ENCODE results near the gene TRABD2A.
A peak's percentile ranks its signal among the peaks of the same experiment; 100 is the strongest.

The TRABD2A gene

DNA sequence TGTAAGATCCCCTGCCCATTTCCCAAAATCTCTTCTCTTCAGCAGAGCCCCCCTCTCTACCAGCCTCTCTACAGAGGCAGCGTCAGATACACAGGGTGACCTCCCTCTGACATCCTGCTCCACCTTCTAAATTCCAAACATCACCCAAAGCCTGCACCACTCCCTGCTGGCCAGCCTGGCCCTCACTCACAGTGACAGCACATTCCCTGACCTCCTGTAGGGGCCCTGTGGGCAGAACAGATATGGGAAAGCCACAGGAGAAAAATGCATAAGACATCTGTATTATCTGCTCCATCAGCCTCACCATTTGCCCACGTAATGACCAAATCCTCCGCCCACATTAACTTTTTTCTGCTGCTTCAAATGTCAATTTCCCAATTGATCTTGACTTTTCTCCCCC lies 40.6 kb downstream of the TRABD2A start:
- no peak overlapping the region for H3K27ac ChIP-seq (ENCODE audit: low read length, poor library complexity, severe bottlenecking)
- H3K27me3 ChIP-seq (ENCODE audit: control insufficient read depth in 1 of 2, insufficient read depth in 1 of 2, low read length in 2 of 2), result peaks cover 0 to 25% of the 10 kb centered on the region in 2 experiments
- no peak overlapping the region for H3K23ac ChIP-seq (ENCODE audit: low read length in 2 of 2)
- no peak overlapping the region for H2BK12ac ChIP-seq (ENCODE audit: low read length in 2 of 2)
- 49% methylated on average over 3 of the region's 3 CpGs for WGBS
- no peak overlapping the region for H2BK120ac ChIP-seq (ENCODE audit: low read depth, low read length)
- peaks cover 16% of the 10 kb centered on the region for H3K9me3 ChIP-seq (ENCODE audit: control insufficient read depth, low read length)
- H2BK15ac ChIP-seq (ENCODE audit: low read depth, poor library complexity, severe bottlenecking), result no peak overlapping the region
- H3K79me1 ChIP-seq (replicated peaks; ENCODE audit: low read length, poor library complexity, severe bottlenecking), result no peaks in the 10 kb centered on the region
- DNase-seq, result no peak
- H3K4me2 ChIP-seq (ENCODE audit: low read length, poor library complexity, severe bottlenecking), result no peak overlapping the region
- H3K18ac ChIP-seq (ENCODE audit: low read depth in 1 of 2, low read length in 2 of 2), result no peak overlapping the region
- no peak overlapping the region for H2AFZ ChIP-seq (ENCODE audit: low read depth, low read length)
- no peak overlapping the region for H3K14ac ChIP-seq (ENCODE audit: low read length in 2 of 2)
- no peak overlapping the region for H2AK5ac ChIP-seq (ENCODE audit: low read length, severe bottlenecking)
- no peak overlapping the region for H4K91ac ChIP-seq (ENCODE audit: low read length)
- no peak overlapping the region for H4K8ac ChIP-seq (ENCODE audit: low read length)
- no peak overlapping the region for H2BK5ac ChIP-seq (ENCODE audit: low read depth, low read length, poor library complexity, severe bottlenecking)
- no peaks in the 10 kb centered on the region for H3K36me3 ChIP-seq (ENCODE audit: control insufficient read depth in 1 of 2, insufficient read depth in 2 of 2, low read depth in 1 of 2, low read length in 2 of 2)
- H3K9ac ChIP-seq (ENCODE audit: low read length), result no peak overlapping the region
- H3K4me3 ChIP-seq (ENCODE audit: insufficient read depth in 1 of 2, low read depth in 1 of 2, low read length in 2 of 2), result no peak overlapping the region
- no peak overlapping the region for H3K4ac ChIP-seq (ENCODE audit: low read depth in 1 of 2, low read length in 2 of 2)
- no peaks in the 10 kb centered on the region for H3K4me1 ChIP-seq (ENCODE audit: control insufficient read depth, insufficient read depth, low read depth, low read length)

DNA sequence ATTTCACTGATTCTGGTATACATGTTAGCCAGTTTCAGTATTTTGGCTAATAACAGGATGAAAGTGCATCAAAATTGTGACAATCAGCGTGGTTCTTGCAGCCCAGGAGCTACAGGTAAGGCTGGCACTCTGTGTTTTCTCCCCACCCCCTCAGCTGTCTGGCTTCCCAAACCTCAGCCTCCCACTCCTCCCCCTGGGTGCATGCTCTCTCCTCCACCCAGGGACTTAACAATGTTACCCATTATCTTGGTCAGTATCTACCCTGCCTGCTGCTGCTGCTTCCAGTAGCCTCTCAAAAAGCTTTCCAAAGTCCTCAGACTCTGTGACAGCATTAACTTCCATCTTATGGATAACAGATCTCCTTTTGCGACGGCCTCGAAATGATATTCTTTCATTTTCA lies 41.0 kb downstream of the TRABD2A start:
- Histone ChIP-seq H3K14ac (ENCODE audit: low read length in 2 of 2) (no peak overlapping the region), H2BK12ac (ENCODE audit: low read length in 2 of 2) (no peak overlapping the region), H3K36me3 (ENCODE audit: control insufficient read depth in 1 of 2, insufficient read depth in 2 of 2, low read depth in 1 of 2, low read length in 2 of 2) (no peaks in the 10 kb centered on the region), H3K27me3 (ENCODE audit: control insufficient read depth in 1 of 2, insufficient read depth in 1 of 2, low read length in 2 of 2) (peaks cover 0 to 25% of the 10 kb centered on the region in 2 experiments), H2BK15ac (ENCODE audit: low read depth, poor library complexity, severe bottlenecking) (no peak overlapping the region), H4K91ac (ENCODE audit: low read length) (no peak overlapping the region), H3K23ac (ENCODE audit: low read length in 2 of 2) (no peak overlapping the region), H3K4ac (ENCODE audit: low read depth in 1 of 2, low read length in 2 of 2) (no peak overlapping the region), H2BK5ac (ENCODE audit: low read depth, low read length, poor library complexity, severe bottlenecking) (no peak overlapping the region), H3K9ac (ENCODE audit: low read length) (no peak overlapping the region), H3K18ac (ENCODE audit: low read depth in 1 of 2, low read length in 2 of 2) (no peak overlapping the region), H2AFZ (ENCODE audit: low read depth, low read length) (no peak overlapping the region), H3K4me3 (ENCODE audit: insufficient read depth in 1 of 2, low read depth in 1 of 2, low read length in 2 of 2) (no peak overlapping the region), H4K8ac (ENCODE audit: low read length) (no peak overlapping the region), H3K79me1 (replicated peaks; ENCODE audit: low read length, poor library complexity, severe bottlenecking) (no peaks in the 10 kb centered on the region), H3K9me3 (ENCODE audit: control insufficient read depth, low read length) (peaks cover 20% of the 10 kb centered on the region), H2BK120ac (ENCODE audit: low read depth, low read length) (no peak overlapping the region), H3K4me2 (ENCODE audit: low read length, poor library complexity, severe bottlenecking) (no peak overlapping the region), H3K4me1 (ENCODE audit: control insufficient read depth, insufficient read depth, low read depth, low read length) (no peaks in the 10 kb centered on the region), H2AK5ac (ENCODE audit: low read length, severe bottlenecking) (no peak overlapping the region), H3K27ac (ENCODE audit: low read length, poor library complexity, severe bottlenecking) (no peak overlapping the region)
- WGBS, result 79% methylated on average over 4 of the region's 4 CpGs
- DNase-seq, result no peak

DNA sequence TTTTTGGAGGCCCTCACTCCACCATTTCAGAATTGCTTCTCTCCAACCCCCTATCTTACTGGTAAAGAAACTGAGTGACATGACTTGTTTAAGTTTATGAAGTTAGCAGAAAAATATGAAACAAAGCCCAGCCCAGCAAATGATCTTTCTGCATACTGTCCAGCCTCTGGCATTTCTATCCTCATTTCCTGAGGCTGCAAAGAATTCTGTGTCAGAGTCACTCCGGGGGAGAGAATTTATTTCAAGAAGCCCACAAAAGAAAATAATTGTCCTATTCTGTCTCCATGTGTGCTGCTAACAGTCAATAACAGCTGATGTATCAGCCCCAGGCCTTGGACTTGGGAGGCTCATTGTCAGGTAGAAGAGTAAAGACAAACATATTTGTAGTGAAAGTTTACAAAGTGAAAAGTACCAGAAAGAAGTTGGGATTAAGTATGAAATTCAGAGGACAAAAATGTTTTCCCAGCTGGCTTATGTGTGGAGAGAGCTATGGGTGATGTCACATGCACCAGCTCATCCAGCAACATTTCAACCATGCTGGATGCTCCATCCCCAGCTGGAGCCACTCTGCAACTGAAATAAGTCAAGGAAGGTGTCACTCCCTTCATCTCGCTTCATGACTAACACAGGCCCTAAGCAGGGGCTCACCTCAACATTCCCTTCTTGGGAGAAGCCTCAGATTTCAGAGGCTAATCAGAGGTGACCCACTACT lies 42.3 kb downstream of the TRABD2A start:
- 83% methylated on average over 2 of the region's 2 CpGs for WGBS
- Histone ChIP-seq H3K36me3 (ENCODE audit: control insufficient read depth in 1 of 2, insufficient read depth in 2 of 2, low read depth in 1 of 2, low read length in 2 of 2) (no peaks in the 10 kb centered on the region), H2BK120ac (ENCODE audit: low read depth, low read length) (no peak overlapping the region), H2BK15ac (ENCODE audit: low read depth, poor library complexity, severe bottlenecking) (no peak overlapping the region), H3K9me3 (ENCODE audit: control insufficient read depth, low read length) (peaks cover 20% of the 10 kb centered on the region), H4K91ac (ENCODE audit: low read length) (no peak overlapping the region), H3K27me3 (ENCODE audit: control insufficient read depth in 1 of 2, insufficient read depth in 1 of 2, low read length in 2 of 2) (peaks cover 0 to 25% of the 10 kb centered on the region in 2 experiments), H3K9ac (ENCODE audit: low read length) (peak overlapping the region; percentile 18), H3K79me1 (replicated peaks; ENCODE audit: low read length, poor library complexity, severe bottlenecking) (no peaks in the 10 kb centered on the region), H3K27ac (ENCODE audit: low read length, poor library complexity, severe bottlenecking) (peak overlapping the region; percentile 18), H3K4me1 (ENCODE audit: control insufficient read depth, insufficient read depth, low read depth, low read length) (no peaks in the 10 kb centered on the region), H2BK5ac (ENCODE audit: low read depth, low read length, poor library complexity, severe bottlenecking) (no peak overlapping the region), H3K4ac (ENCODE audit: low read depth in 1 of 2, low read length in 2 of 2) (no peak overlapping the region), H3K18ac (ENCODE audit: low read depth in 1 of 2, low read length in 2 of 2) (no peak overlapping the region), H3K23ac (ENCODE audit: low read length in 2 of 2) (no peak overlapping the region), H4K8ac (ENCODE audit: low read length) (no peak overlapping the region), H3K4me2 (ENCODE audit: low read length, poor library complexity, severe bottlenecking) (no peak overlapping the region), H2AK5ac (ENCODE audit: low read length, severe bottlenecking) (no peak overlapping the region), H3K4me3 (ENCODE audit: insufficient read depth in 1 of 2, low read depth in 1 of 2, low read length in 2 of 2) (no peak overlapping the region), H3K14ac (ENCODE audit: low read length in 2 of 2) (no peak overlapping the region), H2AFZ (ENCODE audit: low read depth, low read length) (no peak overlapping the region), H2BK12ac (ENCODE audit: low read length in 2 of 2) (no peak overlapping the region)
- DNase-seq, result peak; percentile 16

- WGBS, result 60% methylated on average over 2 of the region's 2 CpGs
These were observed 44.7 kb downstream of the TRABD2A start for GRCh38 chr2:84836215-84836614.

More at GRCh38 chr2:84836215-84836614, 44.7 kb downstream of the TRABD2A start:
- no peak overlapping the region for H3K23ac ChIP-seq (ENCODE audit: low read length in 2 of 2)
- no peak overlapping the region for H2BK120ac ChIP-seq (ENCODE audit: low read depth, low read length)
- no peaks in the 10 kb centered on the region for H3K36me3 ChIP-seq (ENCODE audit: control insufficient read depth in 1 of 2, insufficient read depth in 2 of 2, low read depth in 1 of 2, low read length in 2 of 2)
- no peak overlapping the region for H3K4me3 ChIP-seq (ENCODE audit: insufficient read depth in 1 of 2, low read depth in 1 of 2, low read length in 2 of 2)
- no peak overlapping the region for H2BK12ac ChIP-seq (ENCODE audit: low read length in 2 of 2)
- H2AFZ ChIP-seq (ENCODE audit: low read depth, low read length), result no peak overlapping the region
- H4K8ac ChIP-seq (ENCODE audit: low read length), result no peak overlapping the region
- H2AK5ac ChIP-seq (ENCODE audit: low read length, severe bottlenecking), result no peak overlapping the region
- DNase-seq, result no peak
- no peak overlapping the region for H4K91ac ChIP-seq (ENCODE audit: low read length)
- no peak overlapping the region for H2BK15ac ChIP-seq (ENCODE audit: low read depth, poor library complexity, severe bottlenecking)
- H3K79me1 ChIP-seq (replicated peaks; ENCODE audit: low read length, poor library complexity, severe bottlenecking), result no peaks in the 10 kb centered on the region
- H3K18ac ChIP-seq (ENCODE audit: low read depth in 1 of 2, low read length in 2 of 2), result no peak overlapping the region
- H3K27me3 ChIP-seq (ENCODE audit: control insufficient read depth in 1 of 2, insufficient read depth in 1 of 2, low read length in 2 of 2), result peaks cover 0 to 11% of the 10 kb centered on the region in 2 experiments
- no peak overlapping the region for H3K9ac ChIP-seq (ENCODE audit: low read length)
- H3K14ac ChIP-seq (ENCODE audit: low read length in 2 of 2), result no peak overlapping the region
- H3K4ac ChIP-seq (ENCODE audit: low read depth in 1 of 2, low read length in 2 of 2), result no peak overlapping the region
- H2BK5ac ChIP-seq (ENCODE audit: low read depth, low read length, poor library complexity, severe bottlenecking), result no peak overlapping the region
- H3K4me2 ChIP-seq (ENCODE audit: low read length, poor library complexity, severe bottlenecking), result no peak overlapping the region
- no peak overlapping the region for H3K27ac ChIP-seq (ENCODE audit: low read length, poor library complexity, severe bottlenecking)
- peaks cover 20% of the 10 kb centered on the region for H3K9me3 ChIP-seq (ENCODE audit: control insufficient read depth, low read length)
- peaks cover 3% of the 10 kb centered on the region for H3K4me1 ChIP-seq (ENCODE audit: control insufficient read depth, insufficient read depth, low read depth, low read length)

All from mesenchymal stem cell (in vitro differentiated cells and primary cell).